Mesothelial cell of epicardium (in vitro differentiated cells): ENCODE data around the gene FCHSD2. TPM values are rescaled to one million over a fixed set of nuclear protein-coding genes. Genes with fewer than 3 reads are reported as not detected.
"Not testable (repeated sequence)": the region's sequence is repeated elsewhere in the genome, so short reads cannot be mapped to it uniquely, and the experiment has no call there.

Source experiments
- DNase-seq, 2 experiments: peaks; one replicate each; pipeline ENCODE4 v3.0.0; 2021; ENCODE audit warnings: low spot score in 2 of 2; ENCODE audit not compliant: unreplicated experiment in 2 of 2
- H3K27ac Mint-ChIP-seq: 2 replicates; pipeline ENCODE4 v1.8.0; 2021; ENCODE audit warnings: mixed read lengths
- H3K27me3 Mint-ChIP-seq: 2 replicates; pipeline ENCODE4 v1.8.0; 2021; ENCODE audit warnings: low read depth, mixed read lengths
- H3K36me3 Mint-ChIP-seq: 2 replicates; pipeline ENCODE4 v1.8.0; 2021; ENCODE audit warnings: mixed read lengths
- H3K4me1 Mint-ChIP-seq: 2 replicates; pipeline ENCODE4 v1.8.0; 2021; ENCODE audit warnings: mixed read lengths
- H3K4me3 Mint-ChIP-seq: 2 replicates; pipeline ENCODE4 v1.8.0; 2021; ENCODE audit warnings: mild to moderate bottlenecking, moderate library complexity, mixed read lengths
- H3K9me3 Mint-ChIP-seq: 2 replicates; pipeline ENCODE4 v1.8.0; 2021; ENCODE audit warnings: mixed read lengths
- total RNA-seq: library from RNA; stranded (reverse); gene quantifications from 3 replicates; pipeline ENCODE4 v1.2.1, GENCODE V29; 2021
- TF ChIP-seq, protein P1 (sequence below): fragments of 200-600 bp; sonication (generic); IDR thresholded peaks from one replicate; pipeline ENCODE4 v1.5.0; 2021; ENCODE audit warnings: antibody characterized with exemption; ENCODE audit not compliant: unreplicated experiment

Gene FCHSD2
- total RNA-seq, 1 donor from 2014 or later = 33.8 TPM

DNA sequence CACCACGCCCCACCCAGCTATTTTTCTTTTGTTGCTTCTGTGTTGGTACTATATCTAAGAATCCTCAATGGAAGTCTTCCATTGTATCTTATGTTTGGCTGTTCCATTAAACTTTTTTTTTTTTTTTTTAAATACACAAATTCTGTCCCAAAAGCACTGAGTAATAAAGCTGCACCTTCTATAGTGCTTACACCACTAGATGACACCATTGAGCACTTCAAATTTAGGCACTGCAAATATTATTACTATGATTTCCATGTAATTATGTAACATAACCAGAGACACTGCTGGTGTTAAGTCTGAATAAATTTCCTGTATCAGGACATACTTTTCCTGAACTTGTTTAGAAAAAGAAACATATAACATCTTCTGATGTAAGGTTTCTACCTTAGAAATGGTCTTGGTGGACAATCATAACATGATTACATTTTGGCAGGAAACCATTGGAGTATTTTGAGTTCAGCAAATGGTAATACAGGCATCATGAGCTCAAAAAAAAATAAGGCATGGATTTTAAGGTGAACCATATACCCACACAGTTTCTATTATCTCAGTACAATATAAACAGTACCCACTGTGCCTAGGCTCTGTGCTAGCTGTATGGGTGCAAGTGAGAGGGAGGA lies 217.4 kb downstream of the FCHSD2 start:
- no peaks in the 10 kb centered on the region for H3K36me3 Mint-ChIP-seq
- H3K27ac Mint-ChIP-seq = no peak overlapping the region
- no peaks in the 10 kb centered on the region for H3K27me3 Mint-ChIP-seq
- H3K9me3 Mint-ChIP-seq = no peaks in the 10 kb centered on the region
- no peak overlapping the region for H3K4me3 Mint-ChIP-seq
- peaks cover 16% of the 10 kb centered on the region for H3K4me1 Mint-ChIP-seq
- no peak for DNase-seq
- TF ChIP-seq, protein P1, sequence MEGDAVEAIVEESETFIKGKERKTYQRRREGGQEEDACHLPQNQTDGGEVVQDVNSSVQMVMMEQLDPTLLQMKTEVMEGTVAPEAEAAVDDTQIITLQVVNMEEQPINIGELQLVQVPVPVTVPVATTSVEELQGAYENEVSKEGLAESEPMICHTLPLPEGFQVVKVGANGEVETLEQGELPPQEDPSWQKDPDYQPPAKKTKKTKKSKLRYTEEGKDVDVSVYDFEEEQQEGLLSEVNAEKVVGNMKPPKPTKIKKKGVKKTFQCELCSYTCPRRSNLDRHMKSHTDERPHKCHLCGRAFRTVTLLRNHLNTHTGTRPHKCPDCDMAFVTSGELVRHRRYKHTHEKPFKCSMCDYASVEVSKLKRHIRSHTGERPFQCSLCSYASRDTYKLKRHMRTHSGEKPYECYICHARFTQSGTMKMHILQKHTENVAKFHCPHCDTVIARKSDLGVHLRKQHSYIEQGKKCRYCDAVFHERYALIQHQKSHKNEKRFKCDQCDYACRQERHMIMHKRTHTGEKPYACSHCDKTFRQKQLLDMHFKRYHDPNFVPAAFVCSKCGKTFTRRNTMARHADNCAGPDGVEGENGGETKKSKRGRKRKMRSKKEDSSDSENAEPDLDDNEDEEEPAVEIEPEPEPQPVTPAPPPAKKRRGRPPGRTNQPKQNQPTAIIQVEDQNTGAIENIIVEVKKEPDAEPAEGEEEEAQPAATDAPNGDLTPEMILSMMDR = no peak

- Mint-ChIP-seq H3K4me1 (peaks cover 11% of the 10 kb centered on the region), H3K4me3 (no peak overlapping the region), H3K27me3 (no peaks in the 10 kb centered on the region), H3K27ac (no peak overlapping the region), H3K36me3 (no peaks in the 10 kb centered on the region), H3K9me3 (no peaks in the 10 kb centered on the region)
- no peak for DNase-seq
- TF ChIP-seq, protein P1 = no peak
These were observed 220.9 kb downstream of the FCHSD2 start for GRCh38 chr11:72921028-72921716.

DNA sequence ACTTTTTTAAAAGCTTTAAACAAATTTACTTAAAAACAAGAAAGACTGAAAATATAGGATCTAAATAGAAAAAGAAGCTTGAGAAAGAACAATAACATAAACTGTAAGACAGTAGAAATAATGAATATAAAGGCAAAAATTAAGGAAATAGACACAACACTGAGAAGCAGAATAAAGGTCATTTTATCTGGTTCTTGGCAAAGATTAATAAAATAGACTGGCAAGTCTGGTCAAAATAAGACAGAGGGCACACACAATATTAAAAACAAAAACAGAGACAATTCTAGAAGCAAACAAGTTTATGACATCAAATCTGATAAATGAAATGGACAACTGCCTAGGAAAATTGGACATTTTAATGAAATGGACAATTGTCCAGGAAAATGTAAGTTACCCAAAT lies 222.1 kb downstream of the FCHSD2 start:
- H3K4me1 Mint-ChIP-seq = peaks cover 11% of the 10 kb centered on the region
- peaks cover 7% of the 10 kb centered on the region for H3K36me3 Mint-ChIP-seq
- H3K27ac Mint-ChIP-seq = no peak overlapping the region
- H3K9me3 Mint-ChIP-seq = peaks cover 6% of the 10 kb centered on the region
- TF ChIP-seq, protein P1 = no peak
- no peak for DNase-seq
- no peaks in the 10 kb centered on the region for H3K27me3 Mint-ChIP-seq
- H3K4me3 Mint-ChIP-seq = no peak overlapping the region

- Mint-ChIP-seq H3K4me3 (no peak overlapping the region), H3K27ac (no peak overlapping the region), H3K4me1 (peaks cover 11% of the 10 kb centered on the region), H3K9me3 (peaks cover 15% of the 10 kb centered on the region), H3K27me3 (no peaks in the 10 kb centered on the region), H3K36me3 (peaks cover 16% of the 10 kb centered on the region)
- DNase-seq = no peak
- TF ChIP-seq, protein P1 = no peak
These were observed 223.3 kb downstream of the FCHSD2 start for GRCh38 chr11:72918851-72919250.

- Mint-ChIP-seq H3K27ac (no peak overlapping the region), H3K9me3 (peaks cover 56% of the 10 kb centered on the region), H3K27me3 (no peaks in the 10 kb centered on the region), H3K4me3 (no peak overlapping the region), H3K36me3 (peaks cover 58% of the 10 kb centered on the region), H3K4me1 (no peaks in the 10 kb centered on the region)
- no peak for DNase-seq
- TF ChIP-seq, protein P1 = no peak
These were observed 229.9 kb downstream of the FCHSD2 start for GRCh38 chr11:72912253-72912652.

GRCh38 chr11:72909558-72910388 lies 232.3 kb downstream of the FCHSD2 start:
- DNase-seq, H3K27me3 Mint-ChIP-seq, H3K4me3 Mint-ChIP-seq, H3K4me1 Mint-ChIP-seq, H3K27ac Mint-ChIP-seq: not testable (repeated sequence)
- peaks cover 62% of the 10 kb centered on the region for H3K9me3 Mint-ChIP-seq
- peaks cover 62% of the 10 kb centered on the region for H3K36me3 Mint-ChIP-seq
